Measurements from ENCODE around the gene PTPRD. TPM values are rescaled to one million over a fixed set of nuclear protein-coding genes. Genes with fewer than 3 reads are reported as not detected.

Gene PTPRD
- total RNA-seq, 2 experiments from 2014 or later = not detected

DNA sequence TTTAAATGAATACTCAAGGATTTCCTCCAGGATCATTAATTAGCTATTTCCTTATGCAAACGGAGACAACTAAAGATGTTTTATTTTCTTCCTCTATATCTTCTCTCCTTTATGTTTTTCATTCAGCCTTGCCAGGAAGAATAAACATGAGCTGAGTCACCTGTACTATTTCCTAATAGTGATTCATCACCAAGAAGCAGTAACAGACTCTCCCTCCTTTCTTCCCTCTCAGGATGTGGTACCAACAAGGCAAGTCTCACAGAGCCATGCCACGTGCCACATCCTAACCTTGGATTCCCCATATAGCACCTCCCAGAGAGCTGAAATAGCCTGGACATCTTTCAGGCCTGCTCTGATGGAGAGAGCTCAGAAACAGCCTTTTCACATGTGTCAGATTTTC lies 2054.6 kb downstream of the PTPRD start:
- no peaks in the 10 kb centered on the region for H3K36me3 Mint-ChIP-seq (ENCODE audit: low read depth)
- CTCF ChIA-PET = no interaction called here
- no peaks in the 10 kb centered on the region for H3K9me3 Mint-ChIP-seq

DNA sequence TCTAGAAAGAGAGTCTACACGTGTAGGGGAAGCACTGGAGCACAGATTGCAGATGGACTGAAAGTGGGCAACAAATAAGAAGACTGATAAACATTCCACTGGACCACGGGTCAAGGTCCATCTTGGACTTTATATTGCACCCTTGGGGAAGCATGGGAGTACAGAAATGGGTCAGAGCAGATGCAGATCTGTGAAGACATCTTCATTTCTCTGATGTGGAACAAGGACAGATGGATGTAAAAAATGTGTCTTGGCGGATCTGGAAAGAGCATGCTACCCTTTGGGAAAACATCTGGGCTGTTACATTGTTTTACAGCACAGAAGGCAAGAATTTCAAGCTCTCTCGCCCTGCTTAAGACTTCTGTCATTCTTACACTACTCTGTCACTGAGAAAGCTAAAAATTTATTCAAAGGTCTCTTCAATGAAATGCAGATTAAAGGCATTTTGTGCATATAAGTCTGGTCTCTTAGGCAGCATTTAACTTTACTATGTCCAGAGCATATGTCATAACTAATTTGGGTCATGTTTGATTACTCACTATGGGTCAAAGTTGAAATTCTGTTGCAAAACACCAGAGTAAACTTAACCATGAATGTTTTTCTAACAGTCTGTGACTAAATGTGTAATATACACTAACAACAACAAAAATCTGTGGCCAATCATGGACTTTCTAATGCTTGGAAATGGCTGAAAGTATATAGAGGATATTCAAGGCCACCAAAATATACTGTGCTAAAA lies 2056.9 kb downstream of the PTPRD start:
- no peak for DNase-seq
- CTCF ChIA-PET = no interaction called here
- H3K9me3 Mint-ChIP-seq = no peaks in the 10 kb centered on the region
- no peaks in the 10 kb centered on the region for H3K36me3 Mint-ChIP-seq (ENCODE audit: low read depth)
- H3K4me1 Mint-ChIP-seq (ENCODE audit: low read depth) = no peaks in the 10 kb centered on the region
- H3K27me3 Mint-ChIP-seq (ENCODE audit: low read depth) = no peaks in the 10 kb centered on the region
- intact Hi-C loops (cut with micrococcal nuclease) = no loop called here
- no peak overlapping the region for H3K4me3 Mint-ChIP-seq
- no peak overlapping the region for H3K27ac Mint-ChIP-seq

More for the DNA sequence above, 2054.6 kb downstream of the PTPRD start:
- intact Hi-C loops (cut with micrococcal nuclease) = no loop called here
- no peak for DNase-seq
- Mint-ChIP-seq H3K27ac (no peak overlapping the region), H3K4me1 (ENCODE audit: low read depth) (no peaks in the 10 kb centered on the region), H3K4me3 (no peak overlapping the region), H3K27me3 (ENCODE audit: low read depth) (peaks cover 2% of the 10 kb centered on the region)

DNA sequence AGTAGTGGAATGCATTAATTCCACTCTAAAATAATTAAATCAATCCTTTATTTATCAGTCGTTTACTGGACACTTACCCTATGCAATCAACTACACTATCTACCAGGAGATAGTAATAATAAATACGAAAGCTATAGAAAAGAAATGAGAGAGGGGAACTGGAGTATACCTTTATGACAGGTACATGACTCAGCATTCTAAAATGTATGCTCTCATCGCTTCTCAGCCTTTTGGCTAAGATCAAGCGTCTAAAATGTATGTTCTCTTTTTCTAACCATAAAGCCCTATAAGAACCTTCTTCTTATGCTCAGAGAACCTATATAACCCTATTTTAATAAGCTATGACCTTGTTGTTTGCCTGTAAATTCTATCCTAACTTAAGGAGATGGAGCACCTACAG lies 2059.4 kb downstream of the PTPRD start:
- no peaks in the 10 kb centered on the region for H3K36me3 Mint-ChIP-seq (ENCODE audit: low read depth)
- H3K4me1 Mint-ChIP-seq (ENCODE audit: low read depth) = no peaks in the 10 kb centered on the region
- no peaks in the 10 kb centered on the region for H3K27me3 Mint-ChIP-seq (ENCODE audit: low read depth)
- intact Hi-C loops (cut with micrococcal nuclease) = no loop called here
- no peak for DNase-seq
- no peak overlapping the region for H3K4me3 Mint-ChIP-seq
- CTCF ChIA-PET = no interaction called here
- no peak overlapping the region for H3K27ac Mint-ChIP-seq
- H3K9me3 Mint-ChIP-seq = no peaks in the 10 kb centered on the region

DNA sequence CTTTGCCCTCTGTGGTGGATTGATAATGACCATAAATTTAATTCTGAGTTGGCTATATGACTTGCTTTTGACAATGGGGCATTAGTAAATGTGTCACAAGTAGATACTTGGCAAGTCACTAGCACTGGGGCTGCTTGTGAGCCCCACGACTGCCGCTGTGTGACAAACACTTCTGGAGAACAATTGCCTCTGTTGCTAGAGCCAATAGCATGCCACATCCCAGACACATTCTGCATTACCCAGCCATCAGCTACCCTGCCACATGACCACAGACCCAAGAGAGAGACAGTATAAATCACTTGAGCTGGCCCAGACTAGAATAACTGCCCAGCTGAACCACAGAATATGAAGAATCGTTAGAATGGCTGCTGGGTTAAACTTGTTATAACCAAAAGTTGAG lies 2060.1 kb downstream of the PTPRD start:
- H3K4me3 Mint-ChIP-seq = no peak overlapping the region
- H3K36me3 Mint-ChIP-seq (ENCODE audit: low read depth) = no peaks in the 10 kb centered on the region
- DNase-seq = no peak
- CTCF ChIA-PET = no interaction called here
- H3K4me1 Mint-ChIP-seq (ENCODE audit: low read depth) = no peaks in the 10 kb centered on the region
- intact Hi-C loops (cut with micrococcal nuclease) = no loop called here
- no peaks in the 10 kb centered on the region for H3K27me3 Mint-ChIP-seq (ENCODE audit: low read depth)
- no peaks in the 10 kb centered on the region for H3K9me3 Mint-ChIP-seq
- H3K27ac Mint-ChIP-seq = no peak overlapping the region

DNA sequence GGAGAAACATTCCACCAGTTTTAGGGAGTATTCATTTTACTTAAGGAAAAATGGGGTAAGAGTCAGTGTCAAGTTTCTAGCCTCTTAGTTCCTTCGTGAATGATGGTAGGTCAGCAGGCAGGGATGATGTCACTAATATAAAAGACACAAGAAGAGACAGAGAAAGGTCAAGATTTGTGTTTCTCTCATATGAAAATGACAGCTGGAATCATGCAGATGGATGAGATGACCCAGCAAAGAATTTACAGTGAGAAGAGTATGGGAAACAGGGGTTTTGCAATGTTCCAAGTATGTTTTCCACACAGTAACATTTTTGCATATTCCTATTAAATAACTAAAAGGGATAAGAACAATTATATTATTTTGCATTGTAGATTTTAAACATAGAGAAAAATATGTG lies 2063.6 kb downstream of the PTPRD start:
- no peak for DNase-seq
- no peaks in the 10 kb centered on the region for H3K36me3 Mint-ChIP-seq (ENCODE audit: low read depth)
- intact Hi-C loops (cut with micrococcal nuclease) = no loop called here
- H3K4me3 Mint-ChIP-seq = no peak overlapping the region
- H3K9me3 Mint-ChIP-seq = no peaks in the 10 kb centered on the region
- H3K27me3 Mint-ChIP-seq (ENCODE audit: low read depth) = peaks cover 2% of the 10 kb centered on the region
- CTCF ChIA-PET = no interaction called here
- no peak overlapping the region for H3K27ac Mint-ChIP-seq
- H3K4me1 Mint-ChIP-seq (ENCODE audit: low read depth) = no peaks in the 10 kb centered on the region

DNA sequence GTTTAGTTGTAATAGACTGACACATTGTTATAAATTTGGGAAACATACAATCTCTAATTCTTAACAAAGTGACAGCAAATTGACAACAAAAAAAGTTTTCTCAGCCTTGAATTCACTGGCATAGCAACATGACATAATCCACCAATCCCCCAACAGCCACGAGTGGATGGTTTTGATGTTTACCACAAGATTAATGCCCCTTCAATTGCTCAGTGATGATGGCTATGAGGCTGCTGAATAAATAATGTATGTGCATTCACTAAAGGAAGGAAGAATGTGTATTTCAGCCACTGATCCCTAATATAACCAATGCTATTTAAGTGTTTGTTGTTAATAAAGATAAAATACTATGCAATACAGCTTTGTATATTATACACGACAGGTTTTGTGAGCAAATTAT lies 2069.6 kb downstream of the PTPRD start:
- DNase-seq = no peak
- CTCF ChIA-PET = interaction anchor here (0.5 kb wide), 1 partner anchor 1399 kb away, joined by 4 read pairs; no protein-coding TSS in a partner anchor
- Mint-ChIP-seq H3K9me3 (no peaks in the 10 kb centered on the region), H3K4me3 (no peak overlapping the region), H3K27me3 (ENCODE audit: low read depth) (peaks cover 2% of the 10 kb centered on the region), H3K36me3 (ENCODE audit: low read depth) (no peaks in the 10 kb centered on the region), H3K4me1 (ENCODE audit: low read depth) (no peaks in the 10 kb centered on the region), H3K27ac (no peak overlapping the region)
- intact Hi-C loops (cut with micrococcal nuclease) = no loop called here

DNA sequence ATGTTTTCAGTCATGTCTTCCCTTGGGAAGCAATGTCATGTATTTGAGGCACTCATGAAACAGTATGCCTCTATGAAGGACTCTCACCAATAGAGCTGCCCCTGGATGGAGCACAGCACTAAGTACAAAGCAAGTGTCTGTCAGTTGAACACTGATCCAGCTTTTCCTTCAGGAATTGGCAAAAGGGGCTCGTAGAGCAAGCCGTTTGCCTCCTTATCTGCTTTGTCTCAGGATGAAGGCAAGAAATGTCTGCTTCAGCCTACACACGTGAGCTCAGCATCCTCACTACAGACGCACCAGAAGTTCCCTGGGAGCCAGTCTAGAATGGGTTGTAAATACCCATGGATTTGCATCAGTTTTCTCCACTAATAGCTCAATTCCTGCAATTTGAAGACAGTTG lies 2070.3 kb downstream of the PTPRD start:
- CTCF ChIA-PET = interaction anchor here (0.5 kb wide), 1 partner anchor 1400 kb away, joined by 4 read pairs; no protein-coding TSS in a partner anchor
- Mint-ChIP-seq H3K27ac (no peak overlapping the region), H3K4me1 (ENCODE audit: low read depth) (no peaks in the 10 kb centered on the region), H3K4me3 (no peak overlapping the region), H3K27me3 (ENCODE audit: low read depth) (peaks cover 2% of the 10 kb centered on the region), H3K9me3 (no peaks in the 10 kb centered on the region), H3K36me3 (ENCODE audit: low read depth) (no peaks in the 10 kb centered on the region)
- intact Hi-C loops (cut with micrococcal nuclease) = no loop called here
- no peak for DNase-seq

DNA sequence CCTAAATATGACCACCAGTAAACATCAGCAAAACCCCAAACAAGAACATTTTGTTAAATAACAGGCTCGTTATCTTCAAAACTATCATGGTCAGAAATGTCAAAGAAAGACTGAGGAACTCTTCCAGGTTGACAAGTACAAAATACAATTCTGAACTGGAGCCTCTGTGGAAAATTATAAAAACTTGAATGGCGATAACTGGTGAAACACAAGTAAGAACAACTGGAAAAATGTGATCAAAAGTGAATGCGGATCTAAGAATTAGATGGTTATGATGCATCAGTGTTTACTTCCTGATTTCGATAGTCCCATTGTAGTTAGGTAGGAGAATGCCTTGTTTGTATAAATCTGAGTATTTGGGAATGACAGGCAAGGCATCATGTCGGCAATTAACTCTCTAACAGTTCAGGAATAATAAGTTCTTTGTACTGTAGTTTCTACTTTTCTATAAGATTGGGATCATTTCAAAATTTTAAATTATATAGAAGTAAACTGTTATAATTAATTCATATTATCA lies 2073.1 kb downstream of the PTPRD start:
- intact Hi-C loops (cut with micrococcal nuclease) = no loop called here
- Mint-ChIP-seq H3K4me3 (no peak overlapping the region), H3K36me3 (ENCODE audit: low read depth) (no peaks in the 10 kb centered on the region), H3K27ac (no peak overlapping the region), H3K27me3 (ENCODE audit: low read depth) (no peaks in the 10 kb centered on the region), H3K4me1 (ENCODE audit: low read depth) (no peaks in the 10 kb centered on the region), H3K9me3 (no peaks in the 10 kb centered on the region)
- CTCF ChIA-PET = no interaction called here
- no peak for DNase-seq

DNA sequence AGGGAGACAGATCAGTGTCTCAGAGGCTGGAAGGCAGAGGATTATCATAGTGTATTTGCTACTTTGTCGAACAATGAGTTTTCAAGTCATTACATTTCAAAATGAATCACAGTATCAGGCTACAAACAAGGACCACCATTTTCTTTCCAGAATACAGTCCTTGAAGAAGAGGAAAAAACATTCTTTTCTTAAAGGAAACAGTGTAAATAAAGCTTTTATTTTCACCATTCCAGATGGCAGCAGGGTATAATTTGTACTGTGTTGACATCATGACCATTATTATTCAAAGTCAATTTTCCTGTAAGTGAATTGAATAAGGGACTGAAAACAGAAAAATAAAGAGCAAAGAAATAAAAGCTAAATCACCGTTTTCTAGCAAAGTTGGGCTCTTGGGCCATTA lies 2076.0 kb downstream of the PTPRD start:
- Mint-ChIP-seq H3K36me3 (ENCODE audit: low read depth) (no peaks in the 10 kb centered on the region), H3K27me3 (ENCODE audit: low read depth) (no peaks in the 10 kb centered on the region), H3K4me3 (no peak overlapping the region), H3K9me3 (no peaks in the 10 kb centered on the region), H3K27ac (no peak overlapping the region), H3K4me1 (ENCODE audit: low read depth) (no peaks in the 10 kb centered on the region)
- CTCF ChIA-PET = no interaction called here
- intact Hi-C loops (cut with micrococcal nuclease) = no loop called here
- DNase-seq = no peak

DNA sequence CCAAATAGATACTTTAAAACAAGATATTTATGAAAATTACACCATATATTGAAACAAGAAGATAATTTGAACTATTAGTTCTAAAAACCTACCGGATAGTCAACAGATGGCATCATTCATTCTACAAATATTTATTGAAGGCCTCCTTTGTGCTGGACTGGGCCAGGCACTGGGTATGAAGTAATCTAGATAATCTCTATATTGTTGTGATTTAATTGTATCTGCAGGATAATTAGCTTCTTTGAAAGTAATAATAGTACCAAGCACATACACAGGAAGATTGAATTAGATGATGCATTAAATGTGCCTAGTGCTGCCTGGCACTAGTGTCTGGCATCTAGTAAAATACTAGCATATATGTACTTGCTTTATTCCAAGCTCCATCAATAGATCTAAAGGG lies 2078.0 kb downstream of the PTPRD start:
- Mint-ChIP-seq H3K36me3 (ENCODE audit: low read depth) (no peaks in the 10 kb centered on the region), H3K9me3 (no peaks in the 10 kb centered on the region), H3K27me3 (ENCODE audit: low read depth) (no peaks in the 10 kb centered on the region), H3K27ac (no peak overlapping the region), H3K4me1 (ENCODE audit: low read depth) (no peaks in the 10 kb centered on the region), H3K4me3 (no peak overlapping the region)
- CTCF ChIA-PET = no interaction called here
- no peak for DNase-seq
- intact Hi-C loops (cut with micrococcal nuclease) = no loop called here

DNA sequence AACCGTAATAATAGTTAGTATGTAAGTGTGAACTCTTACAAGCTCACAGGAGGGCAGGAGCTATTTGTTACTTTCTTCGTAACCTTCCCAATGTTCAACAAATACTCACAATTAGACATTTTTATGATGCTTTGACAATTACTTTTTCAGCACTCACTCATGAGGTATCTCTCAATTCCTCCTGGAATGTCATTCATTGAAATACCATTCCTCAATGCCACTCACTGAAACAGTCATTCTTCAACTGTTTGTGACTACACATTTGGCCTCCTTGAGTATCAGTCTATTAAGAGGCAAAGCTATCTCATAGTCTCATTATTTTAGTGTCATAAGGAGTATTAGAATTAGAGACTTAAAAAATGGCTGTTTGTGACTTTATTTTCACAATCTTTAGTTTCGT lies 2079.1 kb downstream of the PTPRD start:
- intact Hi-C loops (cut with micrococcal nuclease) = no loop called here
- no peaks in the 10 kb centered on the region for H3K27me3 Mint-ChIP-seq (ENCODE audit: low read depth)
- H3K4me1 Mint-ChIP-seq (ENCODE audit: low read depth) = no peaks in the 10 kb centered on the region
- H3K36me3 Mint-ChIP-seq (ENCODE audit: low read depth) = no peaks in the 10 kb centered on the region
- DNase-seq = no peak
- H3K9me3 Mint-ChIP-seq = no peaks in the 10 kb centered on the region
- no peak overlapping the region for H3K4me3 Mint-ChIP-seq
- CTCF ChIA-PET = no interaction called here
- no peak overlapping the region for H3K27ac Mint-ChIP-seq

DNA sequence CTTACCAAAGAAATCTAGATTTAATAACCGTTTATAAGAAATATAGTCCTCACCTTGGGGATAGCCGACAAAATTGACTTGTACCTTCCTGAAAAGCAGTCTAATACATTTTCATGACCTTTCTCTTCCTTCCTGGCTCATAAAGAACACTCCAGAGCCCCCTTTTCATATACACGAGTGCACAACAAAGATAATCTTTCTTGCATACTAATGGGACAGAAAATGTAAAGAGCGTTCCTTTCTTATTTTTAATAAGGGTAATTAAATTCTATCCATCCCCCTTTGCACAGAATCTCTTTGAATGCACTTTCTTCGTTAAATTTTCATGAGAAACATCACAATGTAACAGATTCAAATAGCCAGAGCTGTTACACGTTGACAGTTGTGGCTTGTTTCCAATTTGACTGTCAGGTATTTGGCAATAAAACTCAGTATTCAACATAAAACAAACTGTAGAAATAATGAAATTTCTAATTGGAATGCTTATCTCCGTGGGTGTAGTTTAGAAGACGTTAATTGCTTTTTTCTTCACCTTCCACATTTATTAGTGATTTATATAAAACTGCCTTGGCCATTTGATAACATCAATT lies 2080.9 kb downstream of the PTPRD start:
- Mint-ChIP-seq H3K36me3 (ENCODE audit: low read depth) (no peaks in the 10 kb centered on the region), H3K9me3 (no peaks in the 10 kb centered on the region), H3K4me3 (no peak overlapping the region), H3K4me1 (ENCODE audit: low read depth) (no peaks in the 10 kb centered on the region), H3K27ac (no peak overlapping the region), H3K27me3 (ENCODE audit: low read depth) (no peaks in the 10 kb centered on the region)
- CTCF ChIA-PET = no interaction called here
- DNase-seq = no peak
- intact Hi-C loops (cut with micrococcal nuclease) = no loop called here

DNA sequence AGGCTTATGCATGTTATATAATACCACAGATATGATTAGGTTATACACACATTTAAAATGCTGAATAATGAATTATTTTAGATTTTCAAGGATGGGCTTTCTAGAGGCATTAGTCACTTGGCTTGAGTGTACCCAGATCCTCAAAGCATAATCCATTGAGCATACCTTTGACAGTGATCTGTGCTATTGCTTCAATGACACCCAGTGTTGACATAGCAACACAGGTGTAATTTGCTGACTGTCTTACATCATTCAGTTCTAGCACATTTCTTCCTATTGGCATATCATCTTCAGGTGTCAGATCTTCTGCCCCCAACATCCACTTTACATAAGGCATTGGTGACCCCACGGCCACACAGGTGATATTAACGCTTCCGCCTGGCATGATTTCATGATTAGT lies 2091.7 kb downstream of the PTPRD start:
- Mint-ChIP-seq H3K27ac (no peak overlapping the region), H3K4me1 (ENCODE audit: low read depth) (no peaks in the 10 kb centered on the region), H3K4me3 (no peak overlapping the region), H3K36me3 (ENCODE audit: low read depth) (no peaks in the 10 kb centered on the region), H3K27me3 (ENCODE audit: low read depth) (no peaks in the 10 kb centered on the region), H3K9me3 (no peaks in the 10 kb centered on the region)
- intact Hi-C loops (cut with micrococcal nuclease) = no loop called here
- CTCF ChIA-PET = no interaction called here
- no peak for DNase-seq

All from activated naive CD4-positive, alpha-beta T cell treated with anti-CD3 and anti-CD28 coated beads for 36 hours (primary cell).